Measurements from ENCODE around the gene STK39. TPM values are rescaled to one million over a fixed set of nuclear protein-coding genes. Genes with fewer than 3 reads are reported as not detected.

The STK39 gene
- total RNA-seq, 4 donors from 2014 or later = 13.8 to 28.2 (median 18.3) TPM

- Histone ChIP-seq H3K27ac (peak overlapping the region; percentile 20), H3K9me3 (no peaks in the 10 kb centered on the region), H3K4me1 (peaks cover 35% of the 10 kb centered on the region), H3K36me3 (no peaks in the 10 kb centered on the region), H3K4me3 (no peak overlapping the region), H3K27me3 (no peaks in the 10 kb centered on the region)
- TF ChIP-seq POLR2AphosphoS5 (IDR thresholded peaks at IDR 0.05) (no peak), POLR2A (IDR thresholded peaks at IDR 0.05) (no peak), EP300 (IDR thresholded peaks at IDR 0.05) (no peak)
- TF ChIP-seq, protein P1, sequence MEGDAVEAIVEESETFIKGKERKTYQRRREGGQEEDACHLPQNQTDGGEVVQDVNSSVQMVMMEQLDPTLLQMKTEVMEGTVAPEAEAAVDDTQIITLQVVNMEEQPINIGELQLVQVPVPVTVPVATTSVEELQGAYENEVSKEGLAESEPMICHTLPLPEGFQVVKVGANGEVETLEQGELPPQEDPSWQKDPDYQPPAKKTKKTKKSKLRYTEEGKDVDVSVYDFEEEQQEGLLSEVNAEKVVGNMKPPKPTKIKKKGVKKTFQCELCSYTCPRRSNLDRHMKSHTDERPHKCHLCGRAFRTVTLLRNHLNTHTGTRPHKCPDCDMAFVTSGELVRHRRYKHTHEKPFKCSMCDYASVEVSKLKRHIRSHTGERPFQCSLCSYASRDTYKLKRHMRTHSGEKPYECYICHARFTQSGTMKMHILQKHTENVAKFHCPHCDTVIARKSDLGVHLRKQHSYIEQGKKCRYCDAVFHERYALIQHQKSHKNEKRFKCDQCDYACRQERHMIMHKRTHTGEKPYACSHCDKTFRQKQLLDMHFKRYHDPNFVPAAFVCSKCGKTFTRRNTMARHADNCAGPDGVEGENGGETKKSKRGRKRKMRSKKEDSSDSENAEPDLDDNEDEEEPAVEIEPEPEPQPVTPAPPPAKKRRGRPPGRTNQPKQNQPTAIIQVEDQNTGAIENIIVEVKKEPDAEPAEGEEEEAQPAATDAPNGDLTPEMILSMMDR (IDR thresholded peaks at IDR 0.05) = no peak
- peak in 1 of 2 donors; percentile 62 for DNase-seq (ENCODE audit: low spot score in 2 of 2)
- 18% methylated on average over 5 of the region's 5 CpGs for WGBS
Observed at GRCh38 chr2:168156661-168157060, 90.7 kb downstream of the STK39 start.

GRCh38 chr2:168155680-168156079, 91.7 kb downstream of the STK39 start:
- Histone ChIP-seq H3K36me3 (no peaks in the 10 kb centered on the region), H3K27me3 (no peaks in the 10 kb centered on the region), H3K4me3 (no peak overlapping the region), H3K9me3 (no peaks in the 10 kb centered on the region), H3K27ac (no peak overlapping the region), H3K4me1 (peaks cover 35% of the 10 kb centered on the region)
- TF ChIP-seq, protein P1 (IDR thresholded peaks at IDR 0.05) = no peak
- TF ChIP-seq POLR2A (IDR thresholded peaks at IDR 0.05) = no peak
- no peak for TF ChIP-seq POLR2AphosphoS5 (IDR thresholded peaks at IDR 0.05)
- TF ChIP-seq EP300 (IDR thresholded peaks at IDR 0.05) = no peak
- 76% methylated on average over 2 of the region's 2 CpGs for whole genome bisulfite sequencing
- no peak for DNase-seq (ENCODE audit: low spot score in 2 of 2)

GRCh38 chr2:168155046-168155445, 92.3 kb downstream of the STK39 start:
- Histone ChIP-seq H3K27me3 (no peaks in the 10 kb centered on the region), H3K4me3 (no peak overlapping the region), H3K9me3 (no peaks in the 10 kb centered on the region), H3K27ac (no peak overlapping the region), H3K36me3 (no peaks in the 10 kb centered on the region), H3K4me1 (peaks cover 35% of the 10 kb centered on the region)
- no peak for DNase-seq (ENCODE audit: low spot score in 2 of 2)
- no peak for TF ChIP-seq POLR2AphosphoS5 (IDR thresholded peaks at IDR 0.05)
- no peak for TF ChIP-seq EP300 (IDR thresholded peaks at IDR 0.05)
- no peak for TF ChIP-seq POLR2A (IDR thresholded peaks at IDR 0.05)
- TF ChIP-seq, protein P1 (IDR thresholded peaks at IDR 0.05) = no peak
- WGBS = 52% methylated on average over 3 of the region's 3 CpGs

DNA sequence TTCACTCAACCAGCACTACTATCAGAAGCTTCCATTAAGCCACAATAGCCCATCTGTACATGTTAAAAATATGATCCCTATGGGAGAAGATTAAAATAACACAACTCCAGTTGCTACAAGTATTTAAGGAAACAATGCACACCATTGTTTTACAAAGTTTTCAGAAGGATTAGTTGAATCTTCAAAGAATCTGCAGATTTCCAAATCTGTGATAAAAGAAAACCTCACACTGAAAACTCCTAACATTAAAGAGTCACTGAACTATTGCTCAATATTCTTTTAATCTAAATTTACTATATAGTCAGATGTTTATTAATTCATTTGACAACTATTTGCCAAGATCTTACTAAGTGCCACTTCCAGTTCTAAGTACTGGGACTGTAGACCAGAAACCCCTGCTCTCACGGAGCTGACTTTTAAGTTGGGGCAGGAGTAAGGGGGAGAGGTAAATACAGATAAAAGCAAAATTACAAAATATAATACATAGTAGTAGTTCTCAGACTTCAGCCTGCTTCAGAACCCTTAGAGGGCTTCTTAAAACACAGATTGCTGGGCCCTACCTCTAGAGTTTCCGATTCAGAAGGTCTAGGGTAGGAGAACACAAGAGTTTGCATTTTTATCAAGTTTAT, 94.4 kb downstream of the STK39 start:
- H3K36me3 ChIP-seq = no peaks in the 10 kb centered on the region
- H3K27ac ChIP-seq = no peak overlapping the region
- WGBS = 96% methylated on average over 2 of the region's 2 CpGs
- H3K4me3 ChIP-seq = no peak overlapping the region
- H3K4me1 ChIP-seq = peaks cover 43% of the 10 kb centered on the region
- TF ChIP-seq POLR2AphosphoS5 (IDR thresholded peaks at IDR 0.05) (no peak), POLR2A (IDR thresholded peaks at IDR 0.05) (no peak), EP300 (IDR thresholded peaks at IDR 0.05) (no peak)
- TF ChIP-seq, protein P1 (IDR thresholded peaks at IDR 0.05) = no peak
- DNase-seq (ENCODE audit: low spot score in 2 of 2) = no peak
- no peaks in the 10 kb centered on the region for H3K9me3 ChIP-seq
- no peaks in the 10 kb centered on the region for H3K27me3 ChIP-seq

DNA sequence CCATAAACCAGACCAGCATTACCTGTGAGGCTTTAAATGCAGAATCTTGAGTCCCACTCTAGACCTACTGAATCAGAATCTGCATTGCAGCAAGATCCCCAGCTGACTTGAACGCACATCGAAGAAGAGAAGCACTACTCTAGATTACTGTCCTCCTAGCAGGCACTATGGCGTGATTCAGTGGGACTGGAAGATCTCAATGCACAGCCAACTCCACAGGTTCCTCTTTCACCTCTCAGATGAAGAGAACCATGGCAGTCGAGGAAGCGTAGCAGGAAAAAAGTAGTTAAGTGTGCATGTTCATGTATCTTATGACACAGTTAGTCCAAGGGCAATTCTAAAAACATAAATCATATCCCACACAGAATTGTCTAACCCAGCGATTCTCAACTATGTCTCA, 97.4 kb downstream of the STK39 start:
- Histone ChIP-seq H3K27me3 (no peaks in the 10 kb centered on the region), H3K9me3 (no peaks in the 10 kb centered on the region), H3K4me1 (peaks cover 22% of the 10 kb centered on the region), H3K4me3 (no peak overlapping the region), H3K36me3 (no peaks in the 10 kb centered on the region), H3K27ac (no peak overlapping the region)
- WGBS = 87% methylated on average over 5 of the region's 6 CpGs
- TF ChIP-seq POLR2AphosphoS5 (IDR thresholded peaks at IDR 0.05) (no peak), POLR2A (IDR thresholded peaks at IDR 0.05) (no peak), EP300 (IDR thresholded peaks at IDR 0.05) (no peak)
- TF ChIP-seq, protein P1 (IDR thresholded peaks at IDR 0.05) = no peak
- DNase-seq (ENCODE audit: low spot score in 2 of 2) = no peak
